ENCODE data around the gene SPRED2. TPM values are rescaled to one million over a fixed set of nuclear protein-coding genes. Genes with fewer than 3 reads are reported as not detected.

SPRED2 gene
- total RNA-seq, 1 donor from 2014 or later = 11.1 TPM

DNA sequence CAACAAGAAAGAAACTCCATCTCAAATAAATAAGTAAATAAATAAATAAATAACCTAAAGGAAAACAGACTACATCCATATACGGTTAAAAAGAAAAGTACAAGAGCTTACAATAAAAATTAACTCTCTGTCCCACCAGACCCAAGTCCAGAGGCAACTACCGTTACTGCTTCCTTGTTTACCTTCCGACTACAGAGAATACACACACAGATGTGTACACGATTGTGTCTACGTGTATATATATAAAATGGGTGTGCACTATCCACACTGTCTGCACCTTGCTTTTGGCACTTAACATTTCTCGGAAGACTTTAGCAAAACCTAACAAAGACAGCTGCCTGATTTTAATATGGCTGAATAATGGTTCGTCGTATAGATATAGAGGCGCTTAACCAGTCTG, 134.9 kb downstream of the SPRED2 start:
- DNase-seq (ENCODE audit: low read depth) = no peak
- TF ChIP-seq, protein P1, sequence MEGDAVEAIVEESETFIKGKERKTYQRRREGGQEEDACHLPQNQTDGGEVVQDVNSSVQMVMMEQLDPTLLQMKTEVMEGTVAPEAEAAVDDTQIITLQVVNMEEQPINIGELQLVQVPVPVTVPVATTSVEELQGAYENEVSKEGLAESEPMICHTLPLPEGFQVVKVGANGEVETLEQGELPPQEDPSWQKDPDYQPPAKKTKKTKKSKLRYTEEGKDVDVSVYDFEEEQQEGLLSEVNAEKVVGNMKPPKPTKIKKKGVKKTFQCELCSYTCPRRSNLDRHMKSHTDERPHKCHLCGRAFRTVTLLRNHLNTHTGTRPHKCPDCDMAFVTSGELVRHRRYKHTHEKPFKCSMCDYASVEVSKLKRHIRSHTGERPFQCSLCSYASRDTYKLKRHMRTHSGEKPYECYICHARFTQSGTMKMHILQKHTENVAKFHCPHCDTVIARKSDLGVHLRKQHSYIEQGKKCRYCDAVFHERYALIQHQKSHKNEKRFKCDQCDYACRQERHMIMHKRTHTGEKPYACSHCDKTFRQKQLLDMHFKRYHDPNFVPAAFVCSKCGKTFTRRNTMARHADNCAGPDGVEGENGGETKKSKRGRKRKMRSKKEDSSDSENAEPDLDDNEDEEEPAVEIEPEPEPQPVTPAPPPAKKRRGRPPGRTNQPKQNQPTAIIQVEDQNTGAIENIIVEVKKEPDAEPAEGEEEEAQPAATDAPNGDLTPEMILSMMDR (conservative IDR thresholded peaks at IDR 0.05; ENCODE audit: low read depth, low read length) = no peak
- H3K4me3 ChIP-seq (ENCODE audit: low read depth, low read length) = no peak overlapping the region

DNA sequence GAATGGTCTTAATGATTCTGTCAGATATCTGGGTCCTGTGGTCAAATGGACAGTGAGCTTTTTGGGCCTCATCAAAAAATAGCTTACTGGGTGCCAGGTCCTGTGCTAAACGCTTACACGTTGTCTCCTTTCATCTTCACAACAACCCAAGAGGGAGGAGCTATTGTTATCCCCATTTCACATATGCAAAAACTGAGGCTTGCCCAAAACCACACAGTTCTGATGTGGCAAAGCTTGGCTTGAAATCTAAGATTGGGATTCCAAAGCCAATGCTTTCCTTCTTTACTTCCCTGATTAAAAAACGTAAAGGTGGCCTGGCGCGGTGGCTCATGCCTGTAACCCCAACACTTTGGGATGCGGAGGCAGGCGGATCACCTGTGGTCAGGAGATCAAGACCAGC, 135.4 kb downstream of the SPRED2 start:
- DNase-seq (ENCODE audit: low read depth) = no peak
- H3K4me3 ChIP-seq (ENCODE audit: low read depth, low read length) = no peak overlapping the region
- TF ChIP-seq, protein P1 (conservative IDR thresholded peaks at IDR 0.05; ENCODE audit: low read depth, low read length) = no peak

DNA sequence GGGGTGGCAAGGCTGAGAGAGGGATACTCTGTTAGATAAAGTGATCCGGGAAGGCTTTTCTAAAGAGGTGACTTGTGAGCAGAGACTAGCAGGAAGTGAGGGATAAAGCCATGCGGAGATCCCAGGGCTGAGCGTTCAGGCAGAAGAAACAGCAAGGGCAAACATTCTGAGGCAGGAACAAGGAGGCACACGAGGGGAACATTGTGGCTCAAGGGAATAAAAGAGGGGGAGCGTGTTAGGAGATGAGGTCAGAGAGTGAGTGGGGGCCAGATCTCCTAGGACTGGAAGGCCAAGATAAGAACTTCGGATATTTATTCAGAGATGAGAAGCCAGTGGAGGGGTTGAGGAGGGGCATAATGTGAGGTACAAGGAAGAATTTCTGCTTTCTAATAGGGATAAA, 137.7 kb downstream of the SPRED2 start:
- no peak overlapping the region for H3K4me3 ChIP-seq (ENCODE audit: low read depth, low read length)
- DNase-seq (ENCODE audit: low read depth) = no peak
- TF ChIP-seq, protein P1 (conservative IDR thresholded peaks at IDR 0.05; ENCODE audit: low read depth, low read length) = no peak

DNA sequence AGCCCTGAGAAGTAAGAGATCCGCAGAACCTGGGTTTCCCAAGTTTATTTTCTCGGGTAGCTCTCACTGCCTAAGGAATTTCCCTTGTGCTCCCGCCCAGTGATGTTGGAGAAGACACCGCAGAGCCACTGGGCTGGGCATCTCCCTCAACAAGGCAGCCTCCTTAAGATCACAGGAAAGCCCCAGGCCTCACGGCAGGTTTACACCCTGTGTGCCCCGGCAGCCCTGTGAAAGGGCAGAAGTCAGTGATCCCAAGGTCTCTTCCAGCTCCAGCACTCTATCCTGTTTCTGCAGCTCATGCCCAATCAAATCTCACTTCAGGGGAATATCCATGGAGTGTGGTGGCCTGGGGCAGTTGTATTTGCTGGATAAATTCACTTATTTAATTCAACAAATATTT, 138.3 kb downstream of the SPRED2 start:
- TF ChIP-seq, protein P1 (conservative IDR thresholded peaks at IDR 0.05; ENCODE audit: low read depth, low read length) = no peak
- no peak overlapping the region for H3K4me3 ChIP-seq (ENCODE audit: low read depth, low read length)
- no peak for DNase-seq (ENCODE audit: low read depth)

DNA sequence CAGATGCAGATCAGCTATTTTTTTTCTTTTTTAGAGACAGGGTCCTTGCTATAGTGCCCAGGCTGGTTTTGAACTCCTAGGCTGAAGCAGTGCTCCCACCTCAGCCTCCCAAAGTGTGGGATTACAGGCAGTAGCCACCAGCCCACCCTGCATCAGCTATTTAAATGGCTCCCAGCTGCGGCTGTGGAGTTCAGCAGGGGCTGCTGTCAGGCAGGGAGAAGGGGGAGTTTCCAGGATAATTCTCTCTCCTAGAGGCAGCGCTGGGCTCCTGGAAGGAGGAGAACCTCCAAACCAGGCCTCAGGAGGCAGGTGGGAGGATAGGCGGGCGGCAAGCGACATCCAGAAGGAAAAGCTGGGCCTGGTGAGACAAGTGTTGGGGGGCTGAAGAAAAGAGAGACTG, 139.0 kb downstream of the SPRED2 start:
- TF ChIP-seq, protein P1 (conservative IDR thresholded peaks at IDR 0.05; ENCODE audit: low read depth, low read length) = no peak
- H3K4me3 ChIP-seq (ENCODE audit: low read depth, low read length) = no peak overlapping the region
- no peak for DNase-seq (ENCODE audit: low read depth)

DNA sequence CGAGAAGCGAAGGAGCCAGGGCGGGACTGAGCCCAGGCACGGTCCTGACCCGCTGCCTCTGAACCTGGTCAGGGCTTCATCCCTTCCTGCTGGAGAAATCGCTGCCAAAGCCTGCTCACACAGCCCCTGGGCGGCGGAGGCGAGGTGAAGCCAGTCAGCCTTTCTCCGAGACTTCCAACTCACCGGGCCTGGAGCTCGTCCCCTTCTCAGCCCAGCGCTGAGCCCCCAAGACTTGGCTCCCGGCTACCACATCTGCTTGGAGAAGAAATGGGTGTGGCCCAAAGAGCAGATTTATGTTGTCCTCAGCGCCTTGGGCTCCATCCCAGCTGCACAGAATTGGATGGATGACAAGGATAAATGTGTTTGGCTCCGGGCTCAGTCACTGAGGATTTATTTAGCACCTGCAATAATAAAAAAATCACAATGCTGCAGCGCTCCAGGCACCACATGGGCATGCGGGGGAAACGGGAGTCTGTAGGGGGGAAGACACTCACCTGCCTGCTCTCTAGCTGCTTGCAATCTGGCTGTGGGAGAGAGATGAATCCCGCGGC, 139.9 kb downstream of the SPRED2 start:
- no peak for DNase-seq (ENCODE audit: low read depth)
- H3K4me3 ChIP-seq (ENCODE audit: low read depth, low read length) = no peak overlapping the region

DNA sequence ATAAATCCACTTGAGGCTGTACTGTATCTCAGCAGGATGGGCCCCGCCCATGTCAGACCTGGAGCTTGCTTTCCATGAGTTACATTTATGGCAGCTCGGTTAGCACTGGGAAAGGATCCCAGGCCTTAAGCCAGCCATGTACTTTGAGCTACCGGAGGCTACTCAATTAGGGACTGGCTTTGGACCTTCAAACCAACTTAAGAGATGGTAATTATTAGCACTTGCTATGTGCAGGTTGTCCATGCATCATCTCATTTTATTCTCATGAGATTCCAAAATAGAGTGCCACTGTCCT, 140.3 kb downstream of the SPRED2 start:
- TF ChIP-seq, protein P1 (conservative IDR thresholded peaks at IDR 0.05; ENCODE audit: low read depth, low read length) = no peak
- no peak overlapping the region for H3K4me3 ChIP-seq (ENCODE audit: low read depth, low read length)
- no peak for DNase-seq (ENCODE audit: low read depth)

More for the DNA sequence above, 139.9 kb downstream of the SPRED2 start:
- TF ChIP-seq, protein P1 (conservative IDR thresholded peaks at IDR 0.05; ENCODE audit: low read depth, low read length) = no peak
